Measurements from ENCODE around the gene VTI1A.

DNA sequence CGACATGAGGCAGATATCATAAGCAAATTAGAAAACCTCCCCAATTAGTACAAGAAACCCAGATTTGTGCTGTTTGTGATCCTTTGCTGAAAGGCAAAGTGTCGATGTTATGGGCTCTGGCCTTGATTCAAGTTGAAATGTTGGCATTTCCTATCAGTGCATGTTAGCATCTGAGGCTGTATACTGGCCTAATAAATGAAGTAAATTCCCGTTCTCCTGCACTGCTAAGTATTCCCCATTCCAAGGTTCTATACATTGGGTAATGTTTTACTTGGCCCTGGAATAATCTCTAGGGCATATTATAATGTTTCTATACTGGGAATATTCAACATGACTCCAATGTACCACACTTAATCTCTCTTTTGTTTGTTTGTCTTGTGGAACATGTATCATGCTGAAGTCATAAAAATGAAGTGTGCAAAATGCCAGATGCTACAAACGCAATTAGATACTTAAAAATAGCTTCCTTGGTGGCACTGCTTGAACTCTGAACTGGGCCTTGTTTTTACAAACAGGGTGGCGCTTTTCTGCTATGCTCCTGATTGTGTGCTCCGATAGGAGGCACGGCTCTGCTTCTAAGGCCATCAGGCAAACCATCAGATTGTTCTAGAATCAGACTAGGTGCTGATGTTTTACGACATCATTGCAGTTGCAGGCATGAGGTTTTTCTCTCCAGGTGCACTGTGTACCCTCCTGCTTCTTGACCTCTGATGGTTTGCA, 346.3 kb downstream of the VTI1A start:
- TF ChIP-seq, protein P1, sequence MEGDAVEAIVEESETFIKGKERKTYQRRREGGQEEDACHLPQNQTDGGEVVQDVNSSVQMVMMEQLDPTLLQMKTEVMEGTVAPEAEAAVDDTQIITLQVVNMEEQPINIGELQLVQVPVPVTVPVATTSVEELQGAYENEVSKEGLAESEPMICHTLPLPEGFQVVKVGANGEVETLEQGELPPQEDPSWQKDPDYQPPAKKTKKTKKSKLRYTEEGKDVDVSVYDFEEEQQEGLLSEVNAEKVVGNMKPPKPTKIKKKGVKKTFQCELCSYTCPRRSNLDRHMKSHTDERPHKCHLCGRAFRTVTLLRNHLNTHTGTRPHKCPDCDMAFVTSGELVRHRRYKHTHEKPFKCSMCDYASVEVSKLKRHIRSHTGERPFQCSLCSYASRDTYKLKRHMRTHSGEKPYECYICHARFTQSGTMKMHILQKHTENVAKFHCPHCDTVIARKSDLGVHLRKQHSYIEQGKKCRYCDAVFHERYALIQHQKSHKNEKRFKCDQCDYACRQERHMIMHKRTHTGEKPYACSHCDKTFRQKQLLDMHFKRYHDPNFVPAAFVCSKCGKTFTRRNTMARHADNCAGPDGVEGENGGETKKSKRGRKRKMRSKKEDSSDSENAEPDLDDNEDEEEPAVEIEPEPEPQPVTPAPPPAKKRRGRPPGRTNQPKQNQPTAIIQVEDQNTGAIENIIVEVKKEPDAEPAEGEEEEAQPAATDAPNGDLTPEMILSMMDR (IDR thresholded peaks at IDR 0.05): no peak
- no peak for TF ChIP-seq POLR2A (IDR thresholded peaks at IDR 0.05)
